HG03469 (cell line): Measurements from ENCODE around the gene CHRD.

Experiments used
- ATAC-seq: cut with Tn5 transposase; IDR thresholded peaks from one replicate; pipeline ENCODE4 v1.9.1; 2021; ENCODE audit warnings: mild to moderate bottlenecking, moderate library complexity, moderate number of reproducible peaks; ENCODE audit not compliant: unreplicated experiment

CHRD gene

GRCh38 chr3:184360929-184361531 lies 18.8 kb upstream of the CHRD start:
- no peak for ATAC-seq

GRCh38 chr3:184361532-184361931 lies 18.3 kb upstream of the CHRD start, which contains the start of the genes CLCN2 and POLR2H:
Gene CLCN2, minus strand, starts transcription at chr3:184361605. Its CDS starts 126 bp downstream, at chr3:184361479.
Gene POLR2H, plus strand, starts transcription at chr3:184361710. Its CDS starts 1,783 bp downstream, at chr3:184363493.
- peak; percentile 23 for ATAC-seq

- no peak for ATAC-seq
Measured at GRCh38 chr3:184361932-184362667, 17.8 kb upstream of the CHRD start.

- ATAC-seq, result peak; percentile 74
Measured at GRCh38 chr3:184362668-184363546, 16.9 kb upstream of the CHRD start.

GRCh38 chr3:184366619-184367289 lies 13.1 kb upstream of the CHRD start:
- ATAC-seq, result no peak

GRCh38 chr3:184368116-184368515 lies 11.7 kb upstream of the CHRD start:
- no peak for ATAC-seq

- no peak for ATAC-seq
Measured at GRCh38 chr3:184368586-184369183, 11.2 kb upstream of the CHRD start.

- ATAC-seq, result peak; percentile 56
Measured at GRCh38 chr3:184371570-184372018, 8.3 kb upstream of the CHRD start.

GRCh38 chr3:184372296-184372821 lies 7.5 kb upstream of the CHRD start:
- ATAC-seq, result no peak

GRCh38 chr3:184372911-184373310 lies 6.9 kb upstream of the CHRD start:
- ATAC-seq, result no peak

GRCh38 chr3:184373422-184373821 lies 6.4 kb upstream of the CHRD start:
- no peak for ATAC-seq

- no peak for ATAC-seq
Measured at GRCh38 chr3:184375747-184376461, 4.0 kb upstream of the CHRD start.

GRCh38 chr3:184377374-184377773 lies 2.5 kb upstream of the CHRD start:
- ATAC-seq, result no peak

GRCh38 chr3:184377882-184378445 lies 1.9 kb upstream of the CHRD start, which contains the start of gene THPO:
Gene THPO, minus strand, starts transcription at chr3:184378207. Its CDS starts 1,948 bp downstream, at chr3:184376259.
- no peak for ATAC-seq

- no peak for ATAC-seq
Measured at GRCh38 chr3:184378651-184379357, 1.1 kb upstream of the CHRD start.

GRCh38 chr3:184380185-184380626 lies 352 bp downstream of the CHRD start:
- no peak for ATAC-seq

- ATAC-seq, result no peak
Measured at GRCh38 chr3:184380627-184381260, 890 bp downstream of the CHRD start.
